Kidney epithelial cell (primary cell): ENCODE results near the gene SLC22A7. TPM values are rescaled to one million over a fixed set of nuclear protein-coding genes. Genes with fewer than 3 reads are reported as not detected.

ENCODE experiments used
- DNase-seq: peaks from one replicate; pipeline ENCODE4 v3.0.0-alpha.2; 2010; ENCODE audit warnings: low read depth
- H3K27me3 ChIP-seq: 2 replicates; pipeline ENCODE4 v1.6.0; 2011; ENCODE audit warnings: low read length; ENCODE audit not compliant: control insufficient read depth, insufficient read depth
- H3K36me3 ChIP-seq: 2 replicates; pipeline ENCODE4 v1.5.1; 2011; ENCODE audit warnings: low read length; ENCODE audit not compliant: control insufficient read depth, insufficient read depth
- H3K4me3 ChIP-seq: 2 replicates; pipeline ENCODE4 v1.5.1; 2011; ENCODE audit warnings: low read depth, mild to moderate bottlenecking, control low read depth, low read length
- total RNA-seq: library from RNA; depleted of rRNA; stranded (reverse); fragments of >200 nt; gene quantifications from 2 replicates; pipeline ENCODE4 v1.2.3, GENCODE V29; 2015
- TF ChIP-seq, protein P1 (sequence below): IDR thresholded peaks from 2 replicates; pipeline ENCODE4 v1.5.1; 2011; ENCODE audit warnings: mild to moderate bottlenecking, moderate library complexity, low read length, control low read depth, inconsistent platforms; ENCODE audit not compliant: insufficient read depth, poor library complexity, severe bottlenecking

SLC22A7 gene
- total RNA-seq, 1 donor from 2014 or later: not detected

- peak within 1 kb of the TSS; percentile 9 for H3K4me3 ChIP-seq
- DNase-seq: no peak
- TF ChIP-seq, protein P1, sequence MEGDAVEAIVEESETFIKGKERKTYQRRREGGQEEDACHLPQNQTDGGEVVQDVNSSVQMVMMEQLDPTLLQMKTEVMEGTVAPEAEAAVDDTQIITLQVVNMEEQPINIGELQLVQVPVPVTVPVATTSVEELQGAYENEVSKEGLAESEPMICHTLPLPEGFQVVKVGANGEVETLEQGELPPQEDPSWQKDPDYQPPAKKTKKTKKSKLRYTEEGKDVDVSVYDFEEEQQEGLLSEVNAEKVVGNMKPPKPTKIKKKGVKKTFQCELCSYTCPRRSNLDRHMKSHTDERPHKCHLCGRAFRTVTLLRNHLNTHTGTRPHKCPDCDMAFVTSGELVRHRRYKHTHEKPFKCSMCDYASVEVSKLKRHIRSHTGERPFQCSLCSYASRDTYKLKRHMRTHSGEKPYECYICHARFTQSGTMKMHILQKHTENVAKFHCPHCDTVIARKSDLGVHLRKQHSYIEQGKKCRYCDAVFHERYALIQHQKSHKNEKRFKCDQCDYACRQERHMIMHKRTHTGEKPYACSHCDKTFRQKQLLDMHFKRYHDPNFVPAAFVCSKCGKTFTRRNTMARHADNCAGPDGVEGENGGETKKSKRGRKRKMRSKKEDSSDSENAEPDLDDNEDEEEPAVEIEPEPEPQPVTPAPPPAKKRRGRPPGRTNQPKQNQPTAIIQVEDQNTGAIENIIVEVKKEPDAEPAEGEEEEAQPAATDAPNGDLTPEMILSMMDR: peak; percentile 48
- peaks cover 15% of the 10 kb centered on the region for H3K27me3 ChIP-seq
- H3K36me3 ChIP-seq: no peaks in the 10 kb centered on the region
These were observed 10.3 kb downstream of the SLC22A7 start, which contains the start of gene CRIP3 for GRCh38 chr6:43308101-43308989. Gene CRIP3 (minus strand): TSS chr6:43308826. CDS start chr6:43308792, 34 bp downstream.

DNA sequence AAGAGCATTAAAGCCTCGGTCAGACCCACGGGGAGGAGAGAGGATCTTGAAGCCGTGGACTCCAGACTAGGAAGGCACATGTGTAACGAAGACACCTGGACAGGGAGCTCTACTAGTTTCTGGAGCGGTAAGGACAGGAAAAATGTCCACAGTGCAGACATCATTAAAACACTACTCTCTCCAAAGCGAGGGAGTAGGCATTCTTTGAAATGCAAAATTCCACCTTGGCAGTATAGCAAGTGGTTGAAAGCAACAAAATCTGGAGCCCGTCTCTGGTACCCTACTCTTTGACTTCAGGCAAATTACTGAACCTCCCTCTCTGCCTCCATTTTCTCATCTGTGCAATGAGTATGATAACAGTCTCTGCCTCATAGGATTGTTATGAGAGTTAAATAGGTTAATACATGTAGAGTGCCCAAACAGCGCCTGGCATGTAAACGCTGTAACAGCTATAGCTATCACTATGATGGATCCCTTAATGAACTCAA is 11.0 kb downstream of the SLC22A7 start:
- no peak overlapping the region for H3K4me3 ChIP-seq
- peaks cover 15% of the 10 kb centered on the region for H3K27me3 ChIP-seq
- DNase-seq: no peak
- TF ChIP-seq, protein P1: no peak
- no peaks in the 10 kb centered on the region for H3K36me3 ChIP-seq

DNA sequence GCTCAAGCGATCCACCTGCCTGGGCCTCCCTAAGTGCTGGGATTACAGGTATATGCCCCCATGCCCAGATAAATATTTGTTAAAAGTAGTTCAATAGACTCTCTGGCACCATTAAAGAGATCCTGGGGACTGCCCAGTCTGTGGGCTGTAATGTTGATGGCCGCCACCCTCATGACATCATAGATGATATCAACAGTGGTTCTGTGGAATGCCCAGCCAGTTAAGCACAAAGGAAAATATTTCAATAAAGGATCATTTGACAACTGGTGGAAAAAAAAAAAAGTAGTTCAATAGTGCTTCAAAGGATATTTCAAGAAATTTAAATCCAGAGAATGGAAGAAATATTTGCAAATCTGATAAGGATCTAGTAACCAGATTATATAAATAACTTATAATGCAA is 12.1 kb downstream of the SLC22A7 start:
- H3K36me3 ChIP-seq: no peaks in the 10 kb centered on the region
- TF ChIP-seq, protein P1: no peak
- H3K4me3 ChIP-seq: no peak overlapping the region
- peaks cover 12% of the 10 kb centered on the region for H3K27me3 ChIP-seq
- no peak for DNase-seq

- TF ChIP-seq, protein P1: no peak
- H3K4me3 ChIP-seq: no peak overlapping the region
- no peaks in the 10 kb centered on the region for H3K36me3 ChIP-seq
- no peak for DNase-seq
- peaks cover 12% of the 10 kb centered on the region for H3K27me3 ChIP-seq
These were observed 12.6 kb downstream of the SLC22A7 start for GRCh38 chr6:43310624-43311023.

GRCh38 chr6:43311666-43312065 is 13.6 kb downstream of the SLC22A7 start:
- no peak for DNase-seq
- no peak overlapping the region for H3K4me3 ChIP-seq
- H3K27me3 ChIP-seq: peaks cover 12% of the 10 kb centered on the region
- TF ChIP-seq, protein P1: no peak
- no peaks in the 10 kb centered on the region for H3K36me3 ChIP-seq
